HG02884 (cell line): ENCODE data around the gene MECP2.

Source experiments
- ATAC-seq: cut with Tn5 transposase; IDR thresholded peaks from one replicate; pipeline ENCODE4 v1.9.1; 2021; ENCODE audit warnings: mild to moderate bottlenecking, moderate library complexity; ENCODE audit not compliant: unreplicated experiment

The MECP2 gene

GRCh38 chrX:154064637-154065435 is 32.7 kb downstream of the MECP2 start:
- ATAC-seq = no peak

GRCh38 chrX:154063234-154063633 is 34.3 kb downstream of the MECP2 start:
- no peak for ATAC-seq

GRCh38 chrX:154061801-154062200 is 35.7 kb downstream of the MECP2 start:
- no peak for ATAC-seq

GRCh38 chrX:154059729-154060245 is 37.7 kb downstream of the MECP2 start:
- ATAC-seq = no peak

GRCh38 chrX:154059231-154059630 is 38.3 kb downstream of the MECP2 start:
- ATAC-seq = no peak

GRCh38 chrX:154058214-154058997 is 39.1 kb downstream of the MECP2 start:
- ATAC-seq = no peak

- no peak for ATAC-seq
Observed at GRCh38 chrX:154057791-154058190, 39.7 kb downstream of the MECP2 start.

- ATAC-seq = no peak
Observed at GRCh38 chrX:154056770-154057241, 40.7 kb downstream of the MECP2 start.

- ATAC-seq = no peak
Observed at GRCh38 chrX:154051201-154051810, 46.2 kb downstream of the MECP2 start.

- ATAC-seq = no peak
Observed at GRCh38 chrX:154050113-154050495, 47.4 kb downstream of the MECP2 start.

- ATAC-seq = no peak
Observed at GRCh38 chrX:154049209-154050112, 48.1 kb downstream of the MECP2 start.

- no peak for ATAC-seq
Observed at GRCh38 chrX:154048398-154048797, 49.1 kb downstream of the MECP2 start.

- ATAC-seq = no peak
Observed at GRCh38 chrX:154046940-154047610, 50.4 kb downstream of the MECP2 start.

- ATAC-seq = no peak
Observed at GRCh38 chrX:154046031-154046781, 51.3 kb downstream of the MECP2 start.

GRCh38 chrX:154044091-154044490 is 53.4 kb downstream of the MECP2 start:
- no peak for ATAC-seq

GRCh38 chrX:154043003-154043763 is 54.3 kb downstream of the MECP2 start:
- ATAC-seq = no peak

- ATAC-seq = no peak
Observed at GRCh38 chrX:154040863-154041262, 56.7 kb downstream of the MECP2 start.

GRCh38 chrX:154040307-154040756 is 57.2 kb downstream of the MECP2 start:
- ATAC-seq = no peak
